ENCODE measurements around the gene INHA.

INHA gene

DNA sequence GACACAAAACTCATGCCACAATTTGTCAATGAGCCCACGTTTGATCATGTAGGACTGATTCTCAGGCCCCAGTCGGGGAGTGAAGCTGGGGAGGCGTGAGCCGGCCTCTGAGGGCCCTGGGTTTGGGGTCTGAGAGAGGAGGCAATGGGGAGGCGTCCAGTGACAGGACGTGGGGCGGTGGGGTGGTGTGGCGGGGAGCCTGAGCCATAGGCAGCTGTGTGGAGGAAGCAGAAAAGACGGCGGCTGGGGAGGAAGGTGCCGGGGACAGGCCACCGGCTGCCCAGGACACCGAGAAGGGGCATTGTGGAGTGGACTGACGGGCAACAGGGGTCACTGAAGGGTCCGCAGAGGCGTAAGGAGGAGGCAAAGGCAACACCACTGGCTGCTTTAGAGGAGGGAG is 35.7 kb upstream of the INHA start:
- H3K4me3 ChIP-seq (ENCODE audit: control insufficient read depth, low read depth, low read length): no peak overlapping the region
- no peak for DNase-seq (ENCODE audit: low read depth)
- TF ChIP-seq, protein P1, sequence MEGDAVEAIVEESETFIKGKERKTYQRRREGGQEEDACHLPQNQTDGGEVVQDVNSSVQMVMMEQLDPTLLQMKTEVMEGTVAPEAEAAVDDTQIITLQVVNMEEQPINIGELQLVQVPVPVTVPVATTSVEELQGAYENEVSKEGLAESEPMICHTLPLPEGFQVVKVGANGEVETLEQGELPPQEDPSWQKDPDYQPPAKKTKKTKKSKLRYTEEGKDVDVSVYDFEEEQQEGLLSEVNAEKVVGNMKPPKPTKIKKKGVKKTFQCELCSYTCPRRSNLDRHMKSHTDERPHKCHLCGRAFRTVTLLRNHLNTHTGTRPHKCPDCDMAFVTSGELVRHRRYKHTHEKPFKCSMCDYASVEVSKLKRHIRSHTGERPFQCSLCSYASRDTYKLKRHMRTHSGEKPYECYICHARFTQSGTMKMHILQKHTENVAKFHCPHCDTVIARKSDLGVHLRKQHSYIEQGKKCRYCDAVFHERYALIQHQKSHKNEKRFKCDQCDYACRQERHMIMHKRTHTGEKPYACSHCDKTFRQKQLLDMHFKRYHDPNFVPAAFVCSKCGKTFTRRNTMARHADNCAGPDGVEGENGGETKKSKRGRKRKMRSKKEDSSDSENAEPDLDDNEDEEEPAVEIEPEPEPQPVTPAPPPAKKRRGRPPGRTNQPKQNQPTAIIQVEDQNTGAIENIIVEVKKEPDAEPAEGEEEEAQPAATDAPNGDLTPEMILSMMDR (IDR thresholded peaks at IDR 0.05; ENCODE audit: control insufficient read depth, insufficient read depth, low read depth, low read length, missing control alignments): no peak

DNA sequence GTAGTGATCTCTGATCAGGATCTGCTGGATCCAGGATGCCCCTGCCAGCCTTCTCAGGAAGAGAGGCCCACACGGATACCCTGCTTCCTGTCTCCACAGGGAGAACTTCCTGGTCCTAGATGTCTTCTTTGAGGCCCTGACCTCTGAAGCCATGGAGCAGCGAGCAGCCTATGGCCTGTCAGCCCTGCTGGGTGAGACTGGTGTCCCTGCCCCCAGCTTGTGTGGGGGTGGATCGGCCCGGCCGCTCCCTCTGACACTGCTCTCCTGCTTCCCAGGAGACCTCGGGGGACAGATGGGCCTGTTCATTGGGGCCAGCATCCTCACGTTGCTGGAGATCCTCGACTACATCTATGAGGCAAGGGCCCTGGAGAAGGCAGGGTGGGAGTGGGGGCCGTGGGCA is 35.1 kb upstream of the INHA start:
- TF ChIP-seq, protein P1 (IDR thresholded peaks at IDR 0.05; ENCODE audit: control insufficient read depth, insufficient read depth, low read depth, low read length, missing control alignments): no peak

DNA sequence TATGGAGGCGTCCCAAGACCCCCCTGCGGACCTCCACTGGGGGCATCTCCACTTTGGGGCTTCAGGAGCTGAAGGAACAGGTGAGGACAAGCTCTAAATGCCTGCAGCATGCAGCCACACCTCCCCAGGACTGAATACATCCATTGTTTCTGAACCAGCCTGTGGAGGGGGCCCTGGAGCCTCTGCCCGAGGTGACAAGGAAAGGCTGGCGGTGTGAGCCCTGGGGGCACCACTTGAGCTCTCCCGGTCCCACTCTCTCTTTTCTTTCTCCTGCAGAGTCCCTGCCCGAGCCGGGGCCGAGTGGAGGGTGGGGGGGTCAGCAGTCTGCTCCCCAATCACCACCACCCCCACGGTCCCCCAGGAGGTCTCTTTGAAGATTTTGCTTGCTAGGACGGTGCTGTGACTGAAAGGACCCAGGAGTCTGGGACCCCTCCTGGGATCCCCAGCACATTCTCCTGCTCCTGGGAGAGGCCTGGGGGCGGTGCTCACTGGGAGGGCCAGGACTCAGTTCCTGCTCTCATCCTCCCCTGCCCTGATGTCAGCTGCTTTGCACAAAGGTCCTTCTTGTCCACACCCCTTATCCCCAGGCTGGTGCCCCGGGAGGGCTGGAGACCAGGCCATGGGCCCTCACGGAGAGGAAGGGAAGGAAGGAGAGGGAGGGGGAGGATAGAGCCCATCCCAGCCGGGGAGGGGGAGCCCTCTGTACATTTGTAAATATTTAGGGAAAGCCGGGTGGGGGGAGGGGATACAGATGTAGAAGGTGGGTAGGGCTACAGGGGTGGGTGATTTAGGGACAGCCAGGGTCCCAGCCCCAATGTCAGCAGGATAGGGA is 34.2 kb upstream of the INHA start:
- TF ChIP-seq, protein P1 (IDR thresholded peaks at IDR 0.05; ENCODE audit: control insufficient read depth, insufficient read depth, low read depth, low read length, missing control alignments): no peak
- no peak for DNase-seq (ENCODE audit: low read depth)
- H3K4me3 ChIP-seq (ENCODE audit: control insufficient read depth, low read depth, low read length): no peak overlapping the region

More for the DNA sequence above, 35.1 kb upstream of the INHA start:
- H3K4me3 ChIP-seq (ENCODE audit: control insufficient read depth, low read depth, low read length): no peak overlapping the region
- DNase-seq (ENCODE audit: low read depth): no peak

DNA sequence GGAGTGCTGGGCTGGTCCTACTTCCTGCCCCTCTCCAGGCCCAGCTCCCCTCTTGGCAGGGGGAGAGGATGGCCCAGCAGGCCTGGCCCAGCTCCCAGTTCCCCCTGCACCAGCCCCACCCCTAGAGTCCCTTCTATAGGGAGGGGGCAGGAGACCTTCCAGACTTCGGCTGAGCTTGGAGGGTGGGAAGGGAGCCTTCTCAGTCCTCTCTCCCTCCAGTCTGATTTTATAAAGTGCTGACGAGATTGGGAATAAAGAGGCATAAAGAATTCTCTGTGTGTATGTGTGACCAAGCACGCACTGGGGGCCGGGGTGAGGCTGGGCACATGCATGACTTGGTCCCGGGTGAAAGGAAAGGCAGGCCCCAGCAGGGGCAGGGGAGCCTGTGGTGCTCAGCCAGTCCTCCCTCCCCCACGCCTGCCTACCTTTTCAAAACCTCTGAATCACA is 33.6 kb upstream of the INHA start:
- no peak for DNase-seq (ENCODE audit: low read depth)
- H3K4me3 ChIP-seq (ENCODE audit: control insufficient read depth, low read depth, low read length): no peak overlapping the region
- TF ChIP-seq, protein P1 (IDR thresholded peaks at IDR 0.05; ENCODE audit: control insufficient read depth, insufficient read depth, low read depth, low read length, missing control alignments): no peak

DNA sequence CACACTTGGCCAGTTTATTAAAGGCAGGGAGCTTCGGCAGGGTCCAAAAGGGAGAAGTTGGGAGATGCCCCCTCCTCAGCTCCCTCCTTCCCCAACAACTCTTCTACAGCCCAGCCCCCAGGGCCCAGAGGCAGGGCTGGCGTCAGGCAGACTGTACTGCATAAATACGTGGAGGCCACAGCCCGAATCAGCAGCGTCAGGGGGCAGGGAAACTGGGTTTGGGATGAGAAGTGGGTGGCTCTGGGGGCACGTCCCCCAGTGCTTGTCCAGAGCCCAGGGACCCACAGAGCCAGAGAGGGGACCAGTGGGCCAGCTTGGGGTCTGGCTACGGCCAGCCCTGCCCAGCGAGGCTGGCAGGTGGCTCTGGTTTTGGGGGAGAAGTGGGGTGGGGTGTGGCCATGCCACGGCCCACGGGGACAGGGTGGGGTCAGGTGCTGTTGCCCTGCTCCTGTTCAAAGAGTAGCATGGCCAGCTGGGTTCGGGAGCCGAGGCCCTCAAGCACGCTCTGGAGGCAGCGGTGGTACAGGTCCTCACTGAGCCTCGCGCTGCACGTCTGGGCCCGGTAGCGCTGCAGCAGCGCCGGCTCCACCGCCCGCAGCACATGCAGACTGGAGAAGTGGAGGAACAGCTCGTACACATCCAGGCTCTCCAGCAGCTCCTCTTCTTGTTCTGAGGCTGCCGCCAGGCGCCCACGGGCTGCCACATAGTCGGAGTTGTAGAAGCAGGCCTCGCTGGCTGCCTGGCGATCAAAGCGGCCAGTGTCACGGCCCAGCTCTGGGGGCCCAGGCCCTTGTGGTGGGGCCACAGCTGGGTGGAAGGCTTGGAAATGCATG is 32.9 kb upstream of the INHA start:
- DNase-seq (ENCODE audit: low read depth): no peak
- no peak overlapping the region for H3K4me3 ChIP-seq (ENCODE audit: control insufficient read depth, low read depth, low read length)
- TF ChIP-seq, protein P1 (IDR thresholded peaks at IDR 0.05; ENCODE audit: control insufficient read depth, insufficient read depth, low read depth, low read length, missing control alignments): no peak

DNA sequence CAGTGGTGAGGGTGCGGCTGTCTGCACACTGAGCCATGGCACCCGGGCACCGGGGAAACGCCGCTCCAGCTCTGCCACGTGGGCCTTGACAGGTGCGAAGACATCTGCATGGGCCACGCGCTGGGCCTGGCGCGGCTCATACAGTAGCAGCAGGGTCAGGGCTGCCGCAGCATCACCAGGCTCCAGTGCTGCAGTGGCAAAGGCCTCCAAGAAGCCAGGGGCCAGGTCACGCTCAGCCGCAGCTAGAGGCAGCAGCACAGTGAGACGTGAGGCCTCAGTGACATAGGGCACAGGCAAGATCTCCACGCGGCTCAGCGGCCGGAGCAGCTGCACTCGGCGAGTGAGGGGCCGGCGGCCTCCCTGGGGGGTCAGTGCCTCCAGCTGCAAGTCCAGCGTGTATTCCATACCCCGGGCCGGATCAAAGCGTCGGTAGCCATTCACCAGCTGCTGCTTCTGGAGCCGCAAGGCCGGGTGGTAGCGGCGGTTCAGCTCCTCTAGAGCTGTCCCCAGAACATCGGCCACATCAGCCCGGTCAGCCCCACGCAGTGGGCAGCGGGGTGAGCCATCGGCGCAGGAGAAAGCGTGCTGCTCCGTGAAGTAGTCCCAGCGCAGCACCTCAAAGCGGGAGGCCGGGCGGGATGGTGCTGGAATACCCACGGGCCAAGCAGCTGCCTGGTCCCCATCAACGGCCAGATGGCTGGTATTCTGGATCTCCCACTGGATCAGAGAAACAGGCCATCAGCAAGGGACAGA is 32.0 kb upstream of the INHA start:
- DNase-seq (ENCODE audit: low read depth): no peak
- TF ChIP-seq, protein P1 (IDR thresholded peaks at IDR 0.05; ENCODE audit: control insufficient read depth, insufficient read depth, low read depth, low read length, missing control alignments): no peak
- H3K4me3 ChIP-seq (ENCODE audit: control insufficient read depth, low read depth, low read length): no peak overlapping the region
